IPS-20b (cell line): ENCODE data around the gene ZNF717.

Experiments
- H3K27ac ChIP-seq: one replicate; pipeline ENCODE4 v1.5.1; 2013; ENCODE audit warnings: low read length
- H3K27me3 ChIP-seq: 2 replicates; pipeline ENCODE4 v1.6.1; 2013; ENCODE audit warnings: mild to moderate bottlenecking, low read length, inconsistent platforms; ENCODE audit not compliant: insufficient read depth
- H3K36me3 ChIP-seq: 2 replicates; pipeline ENCODE4 v1.6.1; 2013; ENCODE audit warnings: low read depth, mild to moderate bottlenecking, inconsistent platforms, low read length, moderate library complexity; ENCODE audit not compliant: insufficient read depth
- H3K4me1 ChIP-seq: 2 replicates; pipeline ENCODE4 v1.6.1; 2013; ENCODE audit warnings: mild to moderate bottlenecking, control low read depth, inconsistent platforms, low read length, moderate library complexity; ENCODE audit not compliant: insufficient read depth
- H3K4me3 ChIP-seq: 2 replicates; pipeline ENCODE4 v1.5.1; 2013; ENCODE audit warnings: mild to moderate bottlenecking, low read length, inconsistent platforms
- H3K9ac ChIP-seq: 2 replicates; pipeline ENCODE4 v1.6.1; 2013; ENCODE audit warnings: low read depth, mild to moderate bottlenecking, inconsistent platforms, low read length, moderate library complexity
- H3K9me3 ChIP-seq: 2 replicates; pipeline ENCODE4 v1.6.1; 2013; ENCODE audit warnings: mild to moderate bottlenecking, low read depth, low read length, inconsistent platforms; ENCODE audit not compliant: insufficient read depth

Gene ZNF717

GRCh38 chr3:75727985-75728384, 57.4 kb downstream of the ZNF717 start:
- Histone ChIP-seq H3K27me3 (no peaks in the 10 kb centered on the region), H3K27ac (no peak overlapping the region), H3K9ac (no peak overlapping the region), H3K4me1 (no peaks in the 10 kb centered on the region), H3K4me3 (no peak overlapping the region), H3K9me3 (peaks cover 71% of the 10 kb centered on the region), H3K36me3 (no peaks in the 10 kb centered on the region)

DNA sequence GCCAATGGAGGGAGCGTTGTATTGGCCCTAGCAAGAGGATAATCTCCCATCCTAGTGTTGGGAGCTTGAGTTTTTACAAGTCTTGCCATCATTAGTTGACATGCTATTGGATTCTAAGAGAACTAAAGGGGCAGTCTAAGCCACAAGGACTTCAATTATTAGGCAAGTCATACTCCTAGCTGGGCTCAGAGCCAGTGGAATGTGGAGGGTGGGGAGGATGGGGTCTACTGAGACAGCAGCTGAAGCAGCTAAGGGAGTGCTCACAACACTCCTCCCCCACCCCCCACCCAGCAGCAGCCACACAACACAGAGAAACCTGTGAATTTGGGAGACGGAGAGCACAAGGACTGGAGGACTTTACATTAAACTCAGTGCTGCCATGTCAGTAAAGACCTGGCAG, 93.3 kb downstream of the ZNF717 start:
- Histone ChIP-seq H3K9me3 (peaks cover 28% of the 10 kb centered on the region), H3K4me3 (no peak overlapping the region), H3K9ac (no peak overlapping the region), H3K27ac (no peak overlapping the region), H3K4me1 (no peaks in the 10 kb centered on the region), H3K27me3 (no peaks in the 10 kb centered on the region), H3K36me3 (no peaks in the 10 kb centered on the region)

DNA sequence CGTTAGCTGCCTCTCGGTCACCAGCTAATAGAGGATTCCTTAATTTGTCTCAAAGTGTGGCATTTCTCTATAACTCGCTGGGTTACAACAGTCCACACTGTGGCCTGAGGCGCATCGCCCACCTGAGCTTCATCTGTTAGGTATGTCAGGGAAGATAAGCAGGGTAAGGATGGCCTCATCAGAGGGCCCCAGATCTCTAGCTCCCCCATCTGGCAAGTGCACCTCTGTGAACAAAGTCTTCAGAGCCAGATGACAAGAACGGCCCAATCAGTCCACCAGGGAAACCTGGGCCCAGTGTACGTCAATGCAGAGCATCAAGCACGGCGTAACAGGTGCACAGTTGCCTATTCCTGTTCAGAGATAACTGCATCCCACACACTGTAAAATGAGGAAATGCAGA, 98.0 kb downstream of the ZNF717 start:
- Histone ChIP-seq H3K9ac (no peak overlapping the region), H3K4me3 (no peak overlapping the region)

More for the DNA sequence above, 98.0 kb downstream of the ZNF717 start:
- H3K9me3 ChIP-seq, result peaks cover 6% of the 10 kb centered on the region
- no peak overlapping the region for H3K27ac ChIP-seq
- H3K36me3 ChIP-seq, result no peaks in the 10 kb centered on the region
- no peaks in the 10 kb centered on the region for H3K27me3 ChIP-seq
- H3K4me1 ChIP-seq, result no peaks in the 10 kb centered on the region
